A549 (cell line): ENCODE results near the gene MOV10. TPM values are rescaled to one million over a fixed set of nuclear protein-coding genes. Genes with fewer than 3 reads are reported as not detected.

Source experiments
- ATAC-seq, 2 experiments: fragments of 200-7000 bp in 1 of 2; fragments of >200 bp in 1 of 2; cut with Nextera tagmentation in 1 of 2; cut with Tn5 transposase in 1 of 2; 3 replicates each; pipeline versions ENCODE4 v1.8.0 to v1.9.1; 2018 to 2020; ENCODE audit warnings: mild to moderate bottlenecking in 1 of 2, moderate library complexity in 1 of 2
- CTCF ChIA-PET: fragments of 300-600 bp; sonication (Branson Sonifier 250); formaldehyde crosslinking; extraction: SDS; loops from one replicate; lab custom pipeline; 2021; ENCODE audit warnings: antibody characterized with exemption, inconsistent platforms; lab: Yijun Ruan, JAX
- POLR2A ChIA-PET: fragments of 350-600 bp; formaldehyde crosslinking; extraction: SDS; loops from one replicate; lab custom pipeline; 2021; ENCODE audit warnings: antibody characterized with exemption, inconsistent platforms; lab: Yijun Ruan, JAX
- DNase-seq, 2 experiments: peaks; one replicate each; pipeline versions ENCODE4 v3.0.0 to v3.0.0-alpha.2; 2011 to 2016; ENCODE audit warnings: low read depth in 1 of 2, low spot score in 1 of 2
- FAIRE-seq: peaks from 2 replicates; lab custom pipeline; 2011; peaks lifted over from hg19 to GRCh38; lab: Jason Lieb, UNC
- H3K27ac ChIP-seq, 2 experiments: fragments of >200 bp; sonication (Bioruptor Twin); formaldehyde crosslinking; 3 replicates each; pipeline ENCODE4 v1.5.1; 2016 to 2017
- H3K4me1 ChIP-seq: fragments of >200 bp; sonication (Bioruptor Twin); formaldehyde crosslinking; 3 replicates; pipeline ENCODE4 v1.6.1; 2016
- H3K4me2 ChIP-seq: fragments of >200 bp; sonication (Bioruptor Twin); formaldehyde crosslinking; 3 replicates; pipeline ENCODE4 v1.6.1; 2016
- H3K4me3 ChIP-seq: fragments of >200 bp; sonication (Bioruptor Twin); formaldehyde crosslinking; 3 replicates; pipeline ENCODE4 v1.5.1; 2016
- H3K9me3 ChIP-seq: fragments of >200 bp; sonication (Bioruptor Twin); formaldehyde crosslinking; 3 replicates; pipeline ENCODE4 v1.6.1; 2016
- BHLHE40 ChIP-seq: IDR thresholded peaks from 2 replicates; pipeline ENCODE4 v1.6.1; 2012; ENCODE audit warnings: low read depth, low read length, inconsistent platforms
- CBX2 ChIP-seq: fragments of 200-600 bp; sonication (generic); IDR thresholded peaks from 2 replicates; pipeline ENCODE4 v1.6.1; 2016; ENCODE audit warnings: low read depth, mild to moderate bottlenecking, borderline replicate concordance
- CHD2 ChIP-seq: fragments of 150-350 bp; IDR thresholded peaks from 2 replicates; pipeline ENCODE4 v1.6.1; 2014; ENCODE audit warnings: low read length; ENCODE audit not compliant: partially characterized antibody
- EHMT2 ChIP-seq: fragments of 200-600 bp; sonication (generic); IDR thresholded peaks from 2 replicates; pipeline ENCODE4 v1.6.1; 2016; ENCODE audit warnings: antibody characterized with exemption, low read depth, mild to moderate bottlenecking, moderate library complexity
- FOSB ChIP-seq: fragments of 250-450 bp; sonication (Bioruptor Pico); IDR thresholded peaks from 2 replicates; pipeline ENCODE4 v1.5.0; 2020; ENCODE audit warnings: mild to moderate bottlenecking, moderate library complexity
- GATA3 ChIP-seq: IDR thresholded peaks from 2 replicates; pipeline ENCODE4 v1.6.1; 2012; ENCODE audit warnings: borderline replicate concordance
- HDAC2 ChIP-seq: fragments of 200-600 bp; sonication (generic); IDR thresholded peaks from 2 replicates; pipeline ENCODE4 v1.6.1; 2016
- HOXA7 ChIP-seq: fragments of 250-450 bp; sonication (Bioruptor Pico); IDR thresholded peaks from 2 replicates; pipeline ENCODE4 v1.5.0; 2020; ENCODE audit warnings: mild to moderate bottlenecking, moderate library complexity
- JUNB ChIP-seq: fragments of >200 bp; sonication (Bioruptor Twin); formaldehyde crosslinking; IDR thresholded peaks from 2 replicates; pipeline ENCODE4 v1.6.1; 2016
- KDM1A ChIP-seq: fragments of 200-600 bp; sonication (generic); IDR thresholded peaks from 2 replicates; pipeline ENCODE4 v1.6.1; 2016; ENCODE audit warnings: low read depth, mild to moderate bottlenecking
- MAFK ChIP-seq: fragments of 450-650 bp; IDR thresholded peaks from 2 replicates; pipeline ENCODE4 v1.6.1; 2014; ENCODE audit not compliant: partially characterized antibody
- MYC ChIP-seq: IDR thresholded peaks from 2 replicates; pipeline ENCODE4 v1.6.1; 2012; ENCODE audit warnings: mild to moderate bottlenecking, inconsistent platforms, low read length, improper control_type of control experiment, borderline replicate concordance
- NPAS2 ChIP-seq: fragments of 250-450 bp; sonication (Bioruptor Pico); IDR thresholded peaks from 2 replicates; pipeline ENCODE4 v1.8.0; 2022; ENCODE audit warnings: mild to moderate bottlenecking, moderate library complexity, borderline replicate concordance
- RAD21 ChIP-seq, 2 experiments: fragments of >200 bp in 1 of 2; sonication (Bioruptor Twin) in 1 of 2; formaldehyde crosslinking in 1 of 2; IDR thresholded peaks in 1 of 2; conservative IDR thresholded peaks in 1 of 2; 2 replicates in 1 of 2; 3 replicates in 1 of 2; pipeline ENCODE4 v1.6.1; 2012 to 2018; ENCODE audit warnings: inconsistent platforms in 1 of 2
- RFX5 ChIP-seq: fragments of 450-650 bp; IDR thresholded peaks from 2 replicates; pipeline ENCODE4 v1.7.1; 2014; ENCODE audit warnings: antibody characterized with exemption, mild to moderate bottlenecking, moderate library complexity
- SREBF2 ChIP-seq: fragments of 450-650 bp; IDR thresholded peaks from 2 replicates; pipeline ENCODE4 v1.6.1; 2014; ENCODE audit warnings: mild to moderate bottlenecking, moderate library complexity
- TP53 ChIP-seq: fragments of 250-450 bp; sonication (Bioruptor Pico); IDR thresholded peaks from 2 replicates; pipeline ENCODE4 v1.5.0; 2021; ENCODE audit warnings: mild to moderate bottlenecking, moderate library complexity
- ZC3H11A ChIP-seq: fragments of 450-650 bp; IDR thresholded peaks from 2 replicates; pipeline ENCODE4 v1.6.1; 2014; ENCODE audit warnings: antibody characterized with exemption, mild to moderate bottlenecking
- ZFP36 ChIP-seq: fragments of 450-650 bp; IDR thresholded peaks from 2 replicates; pipeline ENCODE4 v1.6.1; 2014; ENCODE audit warnings: borderline replicate concordance; ENCODE audit not compliant: partially characterized antibody
- WGBS: methylation state at CpG from one replicate; pipeline ENCODE4 v1.1.6; 2017; ENCODE audit errors: missing lambda C conversion rate; 5-methylcytosine and 5-hydroxymethylcytosine counted together
- polyA plus RNA-seq, 4 experiments: library from polyadenylated mRNA; depleted of rRNA in 3 of 4; stranded (reverse); fragments of >200 nt; fragmentation: RNase III in 1 of 4; extraction: RNeasy Plus Mini Kit Qiagen cat#74134 plus additional on column Dnase treatment in 1 of 4; gene quantifications; 2 replicates in 3 of 4; 3 replicates in 1 of 4; pipeline ENCODE4 v1.2.3, GENCODE V29; 2011 to 2017
- TF ChIP-seq, protein P1 (sequence below): IDR thresholded peaks from 2 replicates; pipeline ENCODE4 v1.6.1; 2012; ENCODE audit warnings: low read depth, borderline replicate concordance
- TF ChIP-seq, protein P2 (sequence below): fragments of 450-650 bp; IDR thresholded peaks from 2 replicates; pipeline ENCODE4 v1.6.1; 2014; ENCODE audit warnings: antibody characterized with exemption
- TF ChIP-seq, protein P3 (sequence below): fragments of 200-600 bp; sonication (generic); IDR thresholded peaks from 2 replicates; pipeline ENCODE4 v1.6.1; 2016; ENCODE audit warnings: antibody characterized with exemption, mild to moderate bottlenecking, moderate library complexity

The MOV10 gene
- polyA plus RNA-seq, 2 of the 4 experiments (the other 2 are of a cell fraction), result 27.3 to 37.3 TPM

DNA sequence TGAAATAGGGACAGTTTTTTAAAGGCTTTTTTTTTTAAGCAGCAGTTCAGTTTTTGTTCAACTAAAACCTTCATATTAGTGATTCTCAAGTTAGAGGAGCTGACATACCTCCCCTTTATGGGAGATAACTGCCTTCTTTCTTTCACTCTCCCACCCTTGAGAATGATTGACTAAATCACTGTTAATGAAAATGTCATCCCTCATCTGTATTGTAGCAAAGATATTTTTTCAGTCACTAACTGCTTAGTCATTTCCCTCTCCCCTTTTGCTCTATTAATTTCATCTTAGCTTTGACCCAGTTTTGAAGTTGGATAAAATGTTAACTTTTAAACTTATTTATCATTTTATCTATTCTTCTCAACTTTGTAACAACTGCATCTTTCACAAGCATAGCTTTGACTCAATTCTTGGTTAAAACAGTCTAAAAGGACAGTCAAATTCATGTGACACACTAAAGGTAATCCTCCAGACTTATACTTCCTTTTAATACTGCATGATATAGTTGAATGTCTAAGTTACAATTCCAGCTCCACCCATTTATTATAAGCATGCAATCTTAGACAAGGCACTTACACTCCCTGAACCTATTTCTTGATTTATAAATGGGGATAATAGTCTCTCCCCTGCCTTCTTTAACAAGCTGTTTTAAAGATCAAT lies 37.7 kb upstream of the MOV10 start:
- POLR2A ChIA-PET, result interaction anchor here (0.8 kb wide), 1 partner anchor 38 kb away, joined by 3 read pairs; the partner anchor contains the start of gene MOV10
- TF ChIP-seq MAFK (peak; percentile 10), KDM1A (no peak)
- H3K9me3 ChIP-seq, result no peaks in the 10 kb centered on the region
- CTCF ChIA-PET, result interaction anchor here (0.6 to 1.5 kb wide), 6 partner anchors 14 to 134 kb away, joined by 3 to 4 read pairs (median 3); partner anchors contain the start of genes MOV10 and RHOC
- ATAC-seq, result peak; percentile 39 to 70; a peak in 4 of 6 replicates
- H3K27ac ChIP-seq, result peak overlapping the region; percentile 48 to 84
- H3K4me2 ChIP-seq, result peak overlapping the region; percentile 72
- no peak overlapping the region for H3K4me3 ChIP-seq
- no peak for FAIRE-seq
- peaks cover 57% of the 10 kb centered on the region for H3K4me1 ChIP-seq
- peak in 1 of 2 experiments; percentile 17 for DNase-seq

DNA sequence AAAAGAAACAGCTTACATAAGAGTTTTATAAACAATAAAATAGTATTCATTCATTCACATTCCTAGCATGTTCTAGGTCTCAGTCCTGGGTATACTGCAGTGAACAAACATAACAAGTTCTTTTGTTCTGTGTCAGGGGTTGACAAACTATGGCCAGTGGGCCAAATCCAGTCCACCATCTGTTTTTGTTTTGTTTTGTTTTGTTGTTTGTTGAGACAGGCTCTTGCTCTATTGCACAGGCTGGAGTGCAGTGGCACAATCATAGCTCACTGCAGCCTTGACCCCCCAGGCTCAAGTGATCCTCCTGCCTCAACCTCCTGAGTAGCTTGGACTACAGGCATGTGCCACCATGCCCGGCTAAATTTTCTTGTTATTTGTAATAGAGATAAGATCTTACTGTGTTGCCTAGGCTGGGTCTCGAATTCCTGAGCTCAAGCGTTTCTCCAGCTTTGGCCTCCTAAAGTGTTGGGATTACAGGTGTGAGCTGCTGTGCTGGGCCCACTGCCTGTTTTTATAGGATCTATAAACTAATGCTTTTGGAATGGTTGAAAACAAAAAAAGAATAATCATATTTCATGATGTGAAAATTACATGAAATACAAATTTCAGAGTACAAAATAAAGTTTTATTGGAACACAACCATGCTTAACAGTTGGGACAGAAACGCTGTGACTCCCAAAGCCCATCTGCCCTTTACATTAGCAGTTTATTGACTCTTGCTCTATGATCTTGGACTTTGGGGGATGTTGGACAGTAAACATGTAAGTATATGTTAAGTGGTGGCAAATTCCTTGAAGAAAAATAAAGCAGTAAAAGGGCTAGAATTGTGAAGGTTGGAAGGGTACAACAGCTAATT lies 37.0 kb upstream of the MOV10 start:
- peaks cover 57% of the 10 kb centered on the region for H3K4me1 ChIP-seq
- H3K9me3 ChIP-seq, result no peaks in the 10 kb centered on the region
- FAIRE-seq, result no peak
- ChIA-PET POLR2A (no interaction called here), CTCF (interaction anchor here (0.8 to 1.5 kb wide), 6 partner anchors 10 to 135 kb away, joined by 3 to 4 read pairs (median 3); partner anchors contain the start of genes MOV10 and RHOC)
- TF ChIP-seq ZC3H11A (no peak), NPAS2 (CRISPR knock-in tag) (no peak), RFX5 (no peak), EHMT2 (no peak), ZFP36 (no peak), HDAC2 (no peak), JUNB (no peak), GATA3 (no peak; the same call in 1 of the 2 replicates), HOXA7 (CRISPR knock-in tag) (no peak), TP53 (CRISPR knock-in tag) (no peak), SREBF2 (no peak), FOSB (CRISPR knock-in tag) (no peak), MYC (no peak), CBX2 (no peak), CHD2 (no peak), RAD21 (conservative IDR thresholded peaks at IDR 0.05 in 1 of 2, IDR thresholded peaks at IDR 0.05 in 1 of 2) (no peak), BHLHE40 (no peak)
- TF ChIP-seq, protein P1, sequence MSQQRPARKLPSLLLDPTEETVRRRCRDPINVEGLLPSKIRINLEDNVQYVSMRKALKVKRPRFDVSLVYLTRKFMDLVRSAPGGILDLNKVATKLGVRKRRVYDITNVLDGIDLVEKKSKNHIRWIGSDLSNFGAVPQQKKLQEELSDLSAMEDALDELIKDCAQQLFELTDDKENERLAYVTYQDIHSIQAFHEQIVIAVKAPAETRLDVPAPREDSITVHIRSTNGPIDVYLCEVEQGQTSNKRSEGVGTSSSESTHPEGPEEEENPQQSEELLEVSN, result no peak
- TF ChIP-seq, protein P2, sequence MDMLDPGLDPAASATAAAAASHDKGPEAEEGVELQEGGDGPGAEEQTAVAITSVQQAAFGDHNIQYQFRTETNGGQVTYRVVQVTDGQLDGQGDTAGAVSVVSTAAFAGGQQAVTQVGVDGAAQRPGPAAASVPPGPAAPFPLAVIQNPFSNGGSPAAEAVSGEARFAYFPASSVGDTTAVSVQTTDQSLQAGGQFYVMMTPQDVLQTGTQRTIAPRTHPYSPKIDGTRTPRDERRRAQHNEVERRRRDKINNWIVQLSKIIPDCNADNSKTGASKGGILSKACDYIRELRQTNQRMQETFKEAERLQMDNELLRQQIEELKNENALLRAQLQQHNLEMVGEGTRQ, result no peak
- TF ChIP-seq, protein P3, sequence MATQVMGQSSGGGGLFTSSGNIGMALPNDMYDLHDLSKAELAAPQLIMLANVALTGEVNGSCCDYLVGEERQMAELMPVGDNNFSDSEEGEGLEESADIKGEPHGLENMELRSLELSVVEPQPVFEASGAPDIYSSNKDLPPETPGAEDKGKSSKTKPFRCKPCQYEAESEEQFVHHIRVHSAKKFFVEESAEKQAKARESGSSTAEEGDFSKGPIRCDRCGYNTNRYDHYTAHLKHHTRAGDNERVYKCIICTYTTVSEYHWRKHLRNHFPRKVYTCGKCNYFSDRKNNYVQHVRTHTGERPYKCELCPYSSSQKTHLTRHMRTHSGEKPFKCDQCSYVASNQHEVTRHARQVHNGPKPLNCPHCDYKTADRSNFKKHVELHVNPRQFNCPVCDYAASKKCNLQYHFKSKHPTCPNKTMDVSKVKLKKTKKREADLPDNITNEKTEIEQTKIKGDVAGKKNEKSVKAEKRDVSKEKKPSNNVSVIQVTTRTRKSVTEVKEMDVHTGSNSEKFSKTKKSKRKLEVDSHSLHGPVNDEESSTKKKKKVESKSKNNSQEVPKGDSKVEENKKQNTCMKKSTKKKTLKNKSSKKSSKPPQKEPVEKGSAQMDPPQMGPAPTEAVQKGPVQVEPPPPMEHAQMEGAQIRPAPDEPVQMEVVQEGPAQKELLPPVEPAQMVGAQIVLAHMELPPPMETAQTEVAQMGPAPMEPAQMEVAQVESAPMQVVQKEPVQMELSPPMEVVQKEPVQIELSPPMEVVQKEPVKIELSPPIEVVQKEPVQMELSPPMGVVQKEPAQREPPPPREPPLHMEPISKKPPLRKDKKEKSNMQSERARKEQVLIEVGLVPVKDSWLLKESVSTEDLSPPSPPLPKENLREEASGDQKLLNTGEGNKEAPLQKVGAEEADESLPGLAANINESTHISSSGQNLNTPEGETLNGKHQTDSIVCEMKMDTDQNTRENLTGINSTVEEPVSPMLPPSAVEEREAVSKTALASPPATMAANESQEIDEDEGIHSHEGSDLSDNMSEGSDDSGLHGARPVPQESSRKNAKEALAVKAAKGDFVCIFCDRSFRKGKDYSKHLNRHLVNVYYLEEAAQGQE, result no peak
- WGBS, result 6% methylated on average over 4 of the region's 4 CpGs
- peak overlapping the region; percentile 48 to 84 for H3K27ac ChIP-seq
- H3K4me3 ChIP-seq, result no peak overlapping the region
- peak; percentile 13 to 40 for DNase-seq
- ATAC-seq, result peak; percentile 73 to 90; a peak in 5 of 6 replicates
- peak overlapping the region; percentile 72 for H3K4me2 ChIP-seq
